Liver (tissue), 9 donors: ENCODE measurements around the gene UROC1. TPM values are rescaled to one million over a fixed set of nuclear protein-coding genes. Genes with fewer than 3 reads are reported as not detected.

Source experiments
- DNase-seq: peaks from one replicate; pipeline ENCODE4 v3.0.0-alpha.2; 2017; ENCODE audit warnings: low spot score
- H3K27ac ChIP-seq, 2 donors: one replicate each; pipeline ENCODE4 v1.7.0; 2013; ENCODE audit warnings: inconsistent platforms in 2 of 2, low read length in 2 of 2, control low read depth in 1 of 2, low read depth in 1 of 2, mild to moderate bottlenecking in 1 of 2
- H3K27me3 ChIP-seq, 4 donors: one replicate each; pipeline versions ENCODE4 v1.6.1 to v1.7.0; 2013; ENCODE audit warnings: low read length in 3 of 4, inconsistent platforms in 1 of 4, mild to moderate bottlenecking in 1 of 4, moderate library complexity in 1 of 4; ENCODE audit not compliant: control insufficient read depth in 4 of 4, insufficient read depth in 4 of 4
- H3K36me3 ChIP-seq, 4 donors: one replicate each; pipeline versions ENCODE4 v1.6.1 to v1.7.0; 2013; ENCODE audit warnings: low read length in 3 of 4, mild to moderate bottlenecking in 3 of 4, low read depth in 1 of 4, moderate library complexity in 1 of 4; ENCODE audit not compliant: control insufficient read depth in 4 of 4, insufficient read depth in 3 of 4
- H3K4me1 ChIP-seq, 4 donors: one replicate each; pipeline versions ENCODE4 v1.6.1 to v1.7.0; 2013; ENCODE audit warnings: low read length in 3 of 4, mild to moderate bottlenecking in 3 of 4, moderate library complexity in 1 of 4; ENCODE audit not compliant: control insufficient read depth in 4 of 4, insufficient read depth in 4 of 4
- H3K4me3 ChIP-seq, 3 donors: one replicate each; pipeline versions ENCODE4 v1.6.1 to v1.7.0; 2013; ENCODE audit warnings: low read length in 3 of 3, control low read depth in 1 of 3, low read depth in 1 of 3, mild to moderate bottlenecking in 1 of 3
- H3K9ac ChIP-seq, 2 donors: one replicate each; pipeline ENCODE4 v1.7.0; 2013; ENCODE audit warnings: low read length in 2 of 2, mild to moderate bottlenecking in 2 of 2, moderate library complexity in 2 of 2, control low read depth in 1 of 2, low read depth in 1 of 2
- H3K9me3 ChIP-seq, 4 donors: one replicate each; pipeline versions ENCODE4 v1.6.1 to v1.7.0; 2013; ENCODE audit warnings: low read length in 3 of 4; ENCODE audit not compliant: control insufficient read depth in 4 of 4
- CTCF ChIP-seq: fragments of 150-350 bp; IDR thresholded peaks from 2 replicates; pipeline ENCODE4 v1.5.1; 2017; ENCODE audit warnings: improper control_type of control experiment, low read depth, low read length; ENCODE audit not compliant: missing input control
- EGR1 ChIP-seq, 2 donors: IDR thresholded peaks; 2 replicates each; pipeline ENCODE4 v1.6.1; 2016 to 2018; ENCODE audit warnings: antibody characterized with exemption in 2 of 2, low read depth in 2 of 2
- FOXA1 ChIP-seq: IDR thresholded peaks from 2 replicates; pipeline ENCODE4 v1.6.1; 2016; ENCODE audit warnings: antibody characterized with exemption
- FOXA2 ChIP-seq: IDR thresholded peaks from 2 replicates; pipeline ENCODE4 v1.6.1; 2016; ENCODE audit warnings: antibody characterized with exemption
- GABPA ChIP-seq, 2 donors: IDR thresholded peaks in 1 of 2; conservative IDR thresholded peaks in 1 of 2; 2 replicates each; pipeline ENCODE4 v1.6.1; 2016; ENCODE audit warnings: antibody characterized with exemption in 2 of 2, mild to moderate bottlenecking in 1 of 2, moderate library complexity in 1 of 2
- HNF4A ChIP-seq, 2 donors: conservative IDR thresholded peaks; 2 replicates each; pipeline ENCODE4 v1.6.1; 2016; ENCODE audit warnings: antibody characterized with exemption in 2 of 2, mild to moderate bottlenecking in 2 of 2
- HNF4G ChIP-seq: IDR thresholded peaks from 2 replicates; pipeline ENCODE4 v1.6.1; 2016; ENCODE audit warnings: antibody characterized with exemption
- JUND ChIP-seq, 2 donors: IDR thresholded peaks; 2 replicates each; pipeline ENCODE4 v1.6.1; 2016; ENCODE audit warnings: antibody characterized with exemption in 2 of 2
- NR2F2 ChIP-seq: IDR thresholded peaks from 2 replicates; pipeline ENCODE4 v1.6.1; 2016; ENCODE audit warnings: antibody characterized with exemption
- RAD21 ChIP-seq, 2 donors: IDR thresholded peaks; 2 replicates each; pipeline ENCODE4 v1.6.1; 2016; ENCODE audit warnings: antibody characterized with exemption in 2 of 2, mild to moderate bottlenecking in 2 of 2
- REST ChIP-seq: IDR thresholded peaks from 2 replicates; pipeline ENCODE4 v1.6.1; 2016; ENCODE audit warnings: antibody characterized with exemption, mild to moderate bottlenecking
- RXRA ChIP-seq, 2 donors: IDR thresholded peaks; 2 replicates each; pipeline ENCODE4 v1.6.1; 2017 to 2018; ENCODE audit warnings: antibody characterized with exemption in 2 of 2, mild to moderate bottlenecking in 1 of 2
- SP1 ChIP-seq: IDR thresholded peaks from 2 replicates; pipeline ENCODE4 v1.6.1; 2018; ENCODE audit warnings: antibody characterized with exemption, mild to moderate bottlenecking
- TAF1 ChIP-seq: conservative IDR thresholded peaks from 2 replicates; pipeline ENCODE4 v1.6.1; 2016; ENCODE audit warnings: antibody characterized with exemption, mild to moderate bottlenecking
- YY1 ChIP-seq: IDR thresholded peaks from 2 replicates; pipeline ENCODE4 v1.6.1; 2016; ENCODE audit warnings: antibody characterized with exemption, mild to moderate bottlenecking
- WGBS: extraction: QIAGEN DNeasy Blood & Tissue Kit; methylation state at CpG from one replicate; pipeline ENCODE4 v1.1.7; 2013; 5-methylcytosine and 5-hydroxymethylcytosine counted together
- polyA plus RNA-seq, 2 donors: library from polyadenylated mRNA; stranded (reverse) in 1 of 2; unstranded in 1 of 2; fragments of 200-250 nt in 1 of 2; fragments of >200 nt in 1 of 2; fragmentation: Nextera tagmentation in 1 of 2; extraction: Ambion mirVana in 1 of 2; gene quantifications; one replicate each; pipeline versions ENCODE4 v1.2.1 to v1.2.3, GENCODE V29; 2013 to 2015
- total RNA-seq, 2 donors: library from RNA; depleted of rRNA; stranded (reverse); fragments of >200 nt; gene quantifications; one replicate each; pipeline ENCODE4 v1.2.3, GENCODE V29; 2014
- TF ChIP-seq, protein P1 (sequence below): IDR thresholded peaks from 2 replicates; pipeline ENCODE4 v1.6.1; 2016; ENCODE audit warnings: antibody characterized with exemption
- TF ChIP-seq, protein P2 (sequence below): IDR thresholded peaks from 2 replicates; pipeline ENCODE4 v1.6.1; 2016; ENCODE audit warnings: antibody characterized with exemption
- donor health status: healthy.
- donor health status: healthy.
- donor health status: healthy.
- donor health status: healthy.
- donor health status: healthy.

Gene UROC1
- total and polyA plus RNA-seq, 4 donors: 5.9 to 28.4 (median 18.2) TPM

DNA sequence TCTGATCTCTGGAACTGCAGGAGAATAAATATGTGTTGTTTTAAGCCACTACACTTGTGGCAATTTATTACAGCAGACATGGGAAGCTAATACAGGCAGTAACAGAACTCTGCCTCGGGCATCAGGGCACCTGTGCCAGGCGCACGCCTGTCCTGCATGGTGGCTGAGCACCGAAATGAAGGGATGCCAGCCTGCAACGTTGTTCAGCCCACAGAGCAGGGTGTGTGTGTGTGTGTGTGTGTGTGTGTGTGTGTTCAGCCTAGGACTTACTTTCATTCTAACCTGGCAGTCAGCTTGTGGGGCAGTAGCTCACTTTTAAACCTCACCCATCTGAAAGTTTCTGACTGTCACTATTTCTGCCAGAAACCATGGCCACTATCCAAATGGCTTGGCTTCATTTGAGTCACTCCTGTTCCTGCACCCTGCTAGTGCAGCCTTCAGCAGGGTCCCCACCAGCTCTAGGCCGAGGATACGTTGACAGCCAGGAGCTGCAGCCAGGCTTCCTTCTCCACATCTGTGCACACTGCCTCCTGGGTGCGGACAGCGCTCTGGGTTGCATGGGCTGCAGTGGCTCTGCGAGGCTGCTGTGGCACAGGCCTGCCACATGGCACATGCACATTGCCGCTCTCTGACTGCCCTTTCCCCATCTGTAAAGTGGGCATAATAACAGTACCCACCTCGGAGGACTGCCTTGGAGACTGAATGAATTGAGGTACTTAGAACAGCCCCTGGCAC is 4.5 kb downstream of the UROC1 start:
- no peak for DNase-seq

DNA sequence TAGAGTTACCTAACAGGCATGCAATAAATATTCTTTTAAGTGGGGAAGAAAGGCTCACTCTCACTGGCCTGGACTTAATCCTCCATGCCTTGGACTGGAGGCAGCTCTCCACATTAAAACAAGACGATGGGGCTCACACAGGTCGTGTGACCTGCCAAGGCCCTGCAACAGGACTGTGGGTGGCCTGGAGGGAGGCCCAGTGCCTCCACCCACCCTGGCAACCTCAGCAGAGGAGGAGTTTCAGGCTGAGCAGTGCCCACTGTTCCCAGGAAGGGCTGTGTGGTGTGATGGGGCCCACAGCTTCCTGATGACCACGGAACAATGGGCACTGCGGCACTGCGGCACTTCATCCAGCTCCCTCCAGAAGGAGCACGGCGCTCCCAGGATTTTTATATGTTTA is 5.5 kb downstream of the UROC1 start:
- WGBS: 72% methylated on average over 7 of the region's 7 CpGs
- Histone ChIP-seq H3K36me3 (peaks cover 0 to 3% (median 0%) of the 10 kb centered on the region in 4 donors), H3K9me3 (no peaks in the 10 kb centered on the region), H3K4me3 (no peak overlapping the region), H3K4me1 (peaks cover 8 to 39% (median 36%) of the 10 kb centered on the region in 4 donors), H3K27ac (no peak overlapping the region), H3K9ac (no peak overlapping the region), H3K27me3 (no peaks in the 10 kb centered on the region)
- no peak for DNase-seq
- TF ChIP-seq CTCF (no peak), SP1 (no peak), TAF1 (no peak), HNF4G (no peak), RAD21 (IDR thresholded peaks at IDR 0.05) (no peak), HNF4A (conservative IDR thresholded peaks at IDR 0.05) (no peak), NR2F2 (no peak)
- TF ChIP-seq, protein P1, sequence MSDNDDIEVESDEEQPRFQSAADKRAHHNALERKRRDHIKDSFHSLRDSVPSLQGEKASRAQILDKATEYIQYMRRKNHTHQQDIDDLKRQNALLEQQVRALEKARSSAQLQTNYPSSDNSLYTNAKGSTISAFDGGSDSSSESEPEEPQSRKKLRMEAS: no peak

More for the DNA sequence above, 4.5 kb downstream of the UROC1 start:
- Histone ChIP-seq H3K9me3 (no peaks in the 10 kb centered on the region), H3K27me3 (no peaks in the 10 kb centered on the region), H3K9ac (no peak overlapping the region), H3K4me3 (no peak overlapping the region), H3K27ac (peak overlapping the region in 1 of 2 donors; percentile 58), H3K36me3 (no peaks in the 10 kb centered on the region), H3K4me1 (peaks cover 14 to 49% (median 43%) of the 10 kb centered on the region in 4 donors)
- TF ChIP-seq RXRA (IDR thresholded peaks at IDR 0.05) (peak in 1 of 2 donors; percentile 25), YY1 (no peak), RAD21 (IDR thresholded peaks at IDR 0.05) (peak in 1 of 2 donors; percentile 13), EGR1 (IDR thresholded peaks at IDR 0.05; ENCODE audit: low read depth in 2 of 2) (no peak), NR2F2 (no peak), HNF4G (no peak), HNF4A (conservative IDR thresholded peaks at IDR 0.05) (peak in 1 of 2 donors; percentile 22), GABPA (IDR thresholded peaks at IDR 0.05 in 1 of 2, conservative IDR thresholded peaks at IDR 0.05 in 1 of 2) (no peak), REST (no peak), JUND (IDR thresholded peaks at IDR 0.05) (no peak), FOXA2 (no peak), SP1 (no peak), FOXA1 (no peak)
- TF ChIP-seq, protein P1: no peak
- TF ChIP-seq, protein P2, sequence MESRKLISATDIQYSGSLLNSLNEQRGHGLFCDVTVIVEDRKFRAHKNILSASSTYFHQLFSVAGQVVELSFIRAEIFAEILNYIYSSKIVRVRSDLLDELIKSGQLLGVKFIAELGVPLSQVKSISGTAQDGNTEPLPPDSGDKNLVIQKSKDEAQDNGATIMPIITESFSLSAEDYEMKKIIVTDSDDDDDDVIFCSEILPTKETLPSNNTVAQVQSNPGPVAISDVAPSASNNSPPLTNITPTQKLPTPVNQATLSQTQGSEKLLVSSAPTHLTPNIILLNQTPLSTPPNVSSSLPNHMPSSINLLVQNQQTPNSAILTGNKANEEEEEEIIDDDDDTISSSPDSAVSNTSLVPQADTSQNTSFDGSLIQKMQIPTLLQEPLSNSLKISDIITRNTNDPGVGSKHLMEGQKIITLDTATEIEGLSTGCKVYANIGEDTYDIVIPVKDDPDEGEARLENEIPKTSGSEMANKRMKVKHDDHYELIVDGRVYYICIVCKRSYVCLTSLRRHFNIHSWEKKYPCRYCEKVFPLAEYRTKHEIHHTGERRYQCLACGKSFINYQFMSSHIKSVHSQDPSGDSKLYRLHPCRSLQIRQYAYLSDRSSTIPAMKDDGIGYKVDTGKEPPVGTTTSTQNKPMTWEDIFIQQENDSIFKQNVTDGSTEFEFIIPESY: no peak
- 57% methylated on average over 12 of the region's 12 CpGs for WGBS
